Measurements from ENCODE around the gene STAG3.
"Not testable (repeated sequence)": the region's sequence is repeated elsewhere in the genome, so short reads cannot be mapped to it uniquely, and the experiment has no call there.

Gene STAG3

GRCh38 chr7:100177045-100178001 is at the start of gene STAG3, which contains the start of gene GPC2:
Gene STAG3, plus strand, starts transcription at chr7:100177918. Its CDS starts 2,639 bp downstream, at chr7:100180557.
Gene GPC2, minus strand, starts transcription at chr7:100177381. Its CDS starts 182 bp downstream, at chr7:100177199.
- DNase-seq (ENCODE audit: low spot score) = peak; percentile 99

GRCh38 chr7:100128637-100128963 is 49.1 kb upstream of the STAG3 start:
- DNase-seq (ENCODE audit: low spot score) = no peak

- DNase-seq (ENCODE audit: low spot score) = peak; percentile 33
These were observed 47.5 kb upstream of the STAG3 start for GRCh38 chr7:100130220-100130607.

GRCh38 chr7:100130608-100131453 is 46.9 kb upstream of the STAG3 start:
- peak; percentile 70 for DNase-seq (ENCODE audit: low spot score)

GRCh38 chr7:100132126-100132525 is 45.6 kb upstream of the STAG3 start:
- DNase-seq (ENCODE audit: low spot score) = no peak

- peak; percentile 62 for DNase-seq (ENCODE audit: low spot score)
These were observed 45.0 kb upstream of the STAG3 start for GRCh38 chr7:100132697-100133151.

- DNase-seq (ENCODE audit: low spot score) = no peak
These were observed 39.6 kb upstream of the STAG3 start for GRCh38 chr7:100137851-100138760.

- DNase-seq (ENCODE audit: low spot score) = no peak
These were observed 36.2 kb upstream of the STAG3 start for GRCh38 chr7:100141555-100141949.

GRCh38 chr7:100142461-100142860 is 35.3 kb upstream of the STAG3 start:
- DNase-seq (ENCODE audit: low spot score) = no peak

GRCh38 chr7:100146350-100146749 is 31.4 kb upstream of the STAG3 start:
- DNase-seq (ENCODE audit: low spot score) = not testable (repeated sequence)

GRCh38 chr7:100147278-100147677 is 30.4 kb upstream of the STAG3 start:
- DNase-seq (ENCODE audit: low spot score) = no peak

GRCh38 chr7:100148225-100148558 is 29.5 kb upstream of the STAG3 start:
- no peak for DNase-seq (ENCODE audit: low spot score)

- peak; percentile 100 for DNase-seq (ENCODE audit: low spot score)
These were observed 29.0 kb upstream of the STAG3 start, which contains the start of gene LAMTOR4 for GRCh38 chr7:100148559-100149328. Gene LAMTOR4, plus strand, starts transcription at chr7:100148918. Its CDS starts 55 bp downstream, at chr7:100148973.

- DNase-seq (ENCODE audit: low spot score) = no peak
These were observed 25.3 kb upstream of the STAG3 start for GRCh38 chr7:100152404-100152803.

- DNase-seq (ENCODE audit: low spot score) = no peak
These were observed 24.6 kb upstream of the STAG3 start for GRCh38 chr7:100152937-100153666.

GRCh38 chr7:100153708-100154535 is 23.8 kb upstream of the STAG3 start:
- no peak for DNase-seq (ENCODE audit: low spot score)

- DNase-seq (ENCODE audit: low spot score) = no peak
These were observed 22.8 kb upstream of the STAG3 start for GRCh38 chr7:100154651-100155491.

All from LoVo (cell line).